HG03135 (cell line): ENCODE data around the gene TMEM129.

ENCODE experiments used
- ATAC-seq: cut with Tn5 transposase; IDR thresholded peaks from one replicate; pipeline ENCODE4 v1.9.1; 2021; ENCODE audit warnings: mild to moderate bottlenecking, moderate library complexity; ENCODE audit not compliant: unreplicated experiment

Gene TMEM129

GRCh38 chr4:1670279-1670678 lies 50.8 kb downstream of the TMEM129 start:
- ATAC-seq: no peak

GRCh38 chr4:1669850-1670249 lies 51.3 kb downstream of the TMEM129 start:
- ATAC-seq: no peak

- ATAC-seq: no peak
Measured at GRCh38 chr4:1669270-1669669, 51.9 kb downstream of the TMEM129 start.

GRCh38 chr4:1668488-1668840 lies 52.7 kb downstream of the TMEM129 start:
- ATAC-seq: no peak

- ATAC-seq: no peak
Measured at GRCh38 chr4:1667273-1667672, 53.9 kb downstream of the TMEM129 start.

- ATAC-seq: no peak
Measured at GRCh38 chr4:1666391-1666790, 54.7 kb downstream of the TMEM129 start.
